MG63 (cell line): ENCODE measurements around the gene TMEM164. TPM values are rescaled to one million over a fixed set of nuclear protein-coding genes. Genes with fewer than 3 reads are reported as not detected.
"Not testable (repeated sequence)": the region's sequence is repeated elsewhere in the genome, so short reads cannot be mapped to it uniquely, and the experiment has no call there.

Experiments
- DNase-seq: peaks from one replicate; pipeline ENCODE4 v3.0.0-alpha.2; 2020
- H3K27me3 ChIP-seq: fragments of 250-450 bp; sonication (Bioruptor Pico); 2 replicates; pipeline ENCODE4 v1.5.1; 2020; ENCODE audit warnings: mild to moderate bottlenecking, moderate library complexity
- H3K36me3 ChIP-seq: fragments of 250-450 bp; sonication (Bioruptor Pico); 2 replicates; pipeline ENCODE4 v1.5.1; 2020; ENCODE audit warnings: mild to moderate bottlenecking, moderate library complexity
- H3K4me3 ChIP-seq: fragments of 250-450 bp; sonication (Bioruptor Pico); 2 replicates; pipeline ENCODE4 v1.5.1; 2020; ENCODE audit warnings: mild to moderate bottlenecking, moderate library complexity
- H3K9me3 ChIP-seq: fragments of 250-450 bp; sonication (Bioruptor Pico); 2 replicates; pipeline ENCODE4 v1.5.1; 2020; ENCODE audit warnings: mild to moderate bottlenecking, moderate library complexity
- total RNA-seq: library from RNA; depleted of rRNA; stranded (reverse); fragments of >200 nt; shearing (Covaris generic); gene quantifications from 2 replicates; pipeline ENCODE4 v1.2.3, GENCODE V29; 2014; ENCODE audit warnings: low replicate concordance

The TMEM164 gene
- total RNA-seq, 1 experiment from 2014 or later = 19.6 TPM

DNA sequence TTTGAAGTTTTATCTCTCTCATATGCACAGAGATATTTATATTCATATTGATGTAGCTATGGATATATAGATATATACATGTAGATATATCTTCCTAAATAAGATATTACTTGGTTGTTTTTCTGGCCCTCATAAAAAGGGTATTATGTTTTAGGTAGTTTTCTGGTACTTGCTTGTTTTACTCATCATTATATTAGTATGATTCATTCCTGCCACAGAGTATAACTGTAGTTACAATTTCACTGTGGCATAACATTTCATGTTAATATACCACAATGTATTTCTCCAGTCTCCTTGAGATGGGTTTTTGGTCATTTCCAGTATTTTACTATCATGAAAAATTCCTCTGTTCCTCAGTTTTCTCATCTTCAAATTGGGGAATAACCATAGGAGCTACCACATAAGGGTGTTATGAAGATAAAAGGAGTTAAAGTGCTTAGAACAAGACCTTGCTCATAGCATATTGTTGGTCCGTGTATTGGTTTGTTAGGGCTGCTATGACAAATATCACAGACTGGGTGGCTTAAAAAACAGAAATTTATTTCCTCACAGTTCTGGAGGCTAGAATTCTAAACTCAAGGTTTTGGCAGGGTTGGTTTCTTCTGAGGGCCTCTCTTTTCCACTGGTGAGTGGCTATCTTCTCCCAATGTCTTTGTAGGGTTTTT, 129.7 kb downstream of the TMEM164 start:
- Histone ChIP-seq H3K9me3 (no peaks in the 10 kb centered on the region), H3K27me3 (no peaks in the 10 kb centered on the region), H3K4me3 (no peak overlapping the region), H3K36me3 (no peaks in the 10 kb centered on the region)
- no peak for DNase-seq

DNA sequence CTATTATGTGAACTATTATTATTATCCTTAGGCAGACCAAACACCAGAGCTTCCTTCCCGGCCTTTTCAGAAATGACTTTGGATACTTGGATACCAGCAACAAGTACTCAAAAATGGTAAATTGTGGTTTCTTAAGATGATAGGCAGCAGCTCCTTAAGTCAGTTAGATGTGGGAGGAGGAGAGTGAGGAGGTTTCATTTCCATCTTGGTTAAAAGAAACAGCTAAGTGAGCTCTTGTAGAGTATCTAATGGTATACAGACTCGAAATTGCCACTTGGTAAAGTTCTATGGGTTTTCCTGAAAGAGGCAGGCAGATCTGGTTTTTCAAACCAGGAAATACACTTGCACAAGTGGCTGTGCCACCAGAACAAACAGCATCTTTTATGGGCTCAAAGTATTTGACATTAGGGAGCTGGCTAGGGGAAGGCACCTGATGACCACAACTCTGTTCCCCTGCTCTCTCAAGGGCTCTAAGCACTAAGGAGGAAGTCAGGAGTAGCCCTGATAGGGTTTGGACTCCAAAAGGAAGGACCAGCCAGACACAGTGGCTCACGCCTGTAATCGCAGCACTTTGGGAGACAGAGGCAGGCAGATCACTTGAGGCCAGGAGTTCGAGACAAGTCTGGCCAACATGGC, 130.9 kb downstream of the TMEM164 start:
- DNase-seq = no peak
- H3K27me3 ChIP-seq = no peaks in the 10 kb centered on the region
- no peaks in the 10 kb centered on the region for H3K9me3 ChIP-seq

DNA sequence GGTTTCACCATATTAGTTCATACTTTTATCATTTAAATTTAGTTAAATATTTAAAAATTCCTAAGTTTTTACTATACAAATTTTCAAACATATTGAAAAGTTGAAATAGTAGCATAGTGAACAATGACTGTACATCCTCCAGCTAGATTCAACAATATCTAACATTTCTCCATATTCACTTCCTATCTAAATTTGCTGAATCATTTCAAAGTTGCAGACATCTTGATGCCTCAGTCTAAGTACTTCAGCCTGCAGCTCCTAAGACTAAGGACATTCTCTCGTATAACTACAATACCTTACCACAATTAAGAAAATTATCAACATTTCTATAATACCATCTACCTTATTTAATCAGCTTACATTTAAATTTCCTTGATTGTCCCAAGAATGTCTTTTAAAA, 132.7 kb downstream of the TMEM164 start:
- DNase-seq = no peak
- H3K9me3 ChIP-seq = no peaks in the 10 kb centered on the region
- no peaks in the 10 kb centered on the region for H3K36me3 ChIP-seq
- H3K4me3 ChIP-seq = no peak overlapping the region
- H3K27me3 ChIP-seq = no peaks in the 10 kb centered on the region

More for the DNA sequence above, 130.9 kb downstream of the TMEM164 start:
- Histone ChIP-seq H3K4me3 (no peak overlapping the region), H3K36me3 (no peaks in the 10 kb centered on the region)

DNA sequence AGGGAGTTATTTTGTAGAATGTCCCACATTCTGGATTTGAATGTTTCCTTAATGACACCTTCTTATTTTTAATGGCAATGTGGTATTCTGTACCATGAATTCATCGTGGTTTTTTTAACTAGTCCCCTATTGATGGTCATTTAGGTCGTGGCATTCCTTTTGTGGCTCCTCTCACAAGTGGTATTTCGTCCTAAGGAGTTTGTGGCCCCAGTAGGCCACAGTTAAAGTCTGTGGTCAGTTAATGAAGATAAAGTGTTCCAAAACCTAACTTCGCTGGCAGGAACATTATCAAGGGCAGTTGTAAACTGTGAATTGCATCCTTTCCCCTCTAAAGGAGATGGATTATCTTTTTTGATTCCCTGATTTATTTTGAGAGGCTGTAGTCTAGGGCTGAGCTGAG, 133.2 kb downstream of the TMEM164 start:
- no peaks in the 10 kb centered on the region for H3K9me3 ChIP-seq
- H3K4me3 ChIP-seq = no peak overlapping the region
- DNase-seq = no peak
- H3K36me3 ChIP-seq = no peaks in the 10 kb centered on the region
- H3K27me3 ChIP-seq = no peaks in the 10 kb centered on the region

DNA sequence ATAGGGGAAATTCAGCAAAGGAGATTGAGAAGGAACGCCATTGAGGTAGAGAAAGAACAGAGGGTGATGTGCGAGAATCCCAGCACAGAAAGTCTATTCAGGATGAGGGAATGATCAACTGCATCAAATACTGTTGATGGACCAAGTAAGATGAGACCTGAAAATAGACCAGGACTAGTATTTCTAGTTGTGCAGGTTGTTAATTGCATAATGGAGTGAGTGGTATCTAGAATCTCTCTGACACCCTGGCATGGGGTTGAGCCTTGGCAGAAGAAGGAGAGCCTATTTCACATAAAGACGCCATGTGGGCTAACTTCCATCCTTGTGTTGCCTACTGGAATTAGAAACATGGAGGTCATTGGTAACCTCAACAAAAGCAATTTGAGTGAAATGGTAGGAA, 135.6 kb downstream of the TMEM164 start:
- Histone ChIP-seq H3K9me3 (no peaks in the 10 kb centered on the region), H3K36me3 (no peaks in the 10 kb centered on the region), H3K4me3 (no peak overlapping the region), H3K27me3 (no peaks in the 10 kb centered on the region)
- DNase-seq = no peak

DNA sequence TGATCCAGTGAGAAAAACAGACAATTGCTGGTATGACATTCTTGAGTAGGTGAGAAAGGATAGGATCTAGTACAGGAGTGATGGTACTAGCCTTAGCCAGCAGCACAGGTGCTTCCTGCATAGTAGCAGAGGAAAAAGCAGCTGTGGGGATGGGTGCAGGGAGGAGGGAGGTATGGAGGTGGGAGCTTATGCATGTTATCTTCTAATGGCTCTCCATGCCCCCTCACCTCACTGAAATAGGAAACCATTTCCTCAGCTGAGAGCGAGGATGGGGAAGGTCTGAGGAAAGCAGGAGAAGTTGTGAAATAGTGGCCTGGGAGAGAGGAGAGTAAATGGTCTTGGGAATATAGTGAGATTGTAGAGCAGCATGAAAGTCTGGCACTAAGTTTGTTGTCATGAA, 136.3 kb downstream of the TMEM164 start:
- no peaks in the 10 kb centered on the region for H3K9me3 ChIP-seq
- DNase-seq = no peak
- H3K4me3 ChIP-seq = no peak overlapping the region
- no peaks in the 10 kb centered on the region for H3K27me3 ChIP-seq
- H3K36me3 ChIP-seq = no peaks in the 10 kb centered on the region

DNA sequence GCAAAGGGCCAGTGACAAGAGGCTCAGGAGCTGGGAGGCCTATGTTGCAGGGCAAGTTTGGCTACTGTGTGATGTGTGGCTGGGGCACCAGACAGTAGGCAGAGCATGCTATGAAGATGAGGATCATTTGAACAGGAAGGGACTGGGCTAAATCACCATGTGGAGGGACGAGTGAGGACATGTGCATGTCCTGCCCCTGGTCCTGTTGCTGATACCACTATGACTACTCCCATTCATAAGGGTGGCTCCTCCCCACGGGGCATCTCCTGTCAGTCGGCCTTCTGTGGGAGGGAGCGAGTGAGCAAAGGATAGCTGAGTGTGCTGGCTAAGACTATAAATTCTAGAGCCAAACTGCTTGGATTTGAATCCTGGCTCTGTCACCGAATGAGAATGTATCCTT, 139.2 kb downstream of the TMEM164 start:
- DNase-seq = peak; percentile 55
- Histone ChIP-seq H3K9me3 (no peaks in the 10 kb centered on the region), H3K4me3 (no peak overlapping the region), H3K27me3 (no peaks in the 10 kb centered on the region), H3K36me3 (no peaks in the 10 kb centered on the region)

DNA sequence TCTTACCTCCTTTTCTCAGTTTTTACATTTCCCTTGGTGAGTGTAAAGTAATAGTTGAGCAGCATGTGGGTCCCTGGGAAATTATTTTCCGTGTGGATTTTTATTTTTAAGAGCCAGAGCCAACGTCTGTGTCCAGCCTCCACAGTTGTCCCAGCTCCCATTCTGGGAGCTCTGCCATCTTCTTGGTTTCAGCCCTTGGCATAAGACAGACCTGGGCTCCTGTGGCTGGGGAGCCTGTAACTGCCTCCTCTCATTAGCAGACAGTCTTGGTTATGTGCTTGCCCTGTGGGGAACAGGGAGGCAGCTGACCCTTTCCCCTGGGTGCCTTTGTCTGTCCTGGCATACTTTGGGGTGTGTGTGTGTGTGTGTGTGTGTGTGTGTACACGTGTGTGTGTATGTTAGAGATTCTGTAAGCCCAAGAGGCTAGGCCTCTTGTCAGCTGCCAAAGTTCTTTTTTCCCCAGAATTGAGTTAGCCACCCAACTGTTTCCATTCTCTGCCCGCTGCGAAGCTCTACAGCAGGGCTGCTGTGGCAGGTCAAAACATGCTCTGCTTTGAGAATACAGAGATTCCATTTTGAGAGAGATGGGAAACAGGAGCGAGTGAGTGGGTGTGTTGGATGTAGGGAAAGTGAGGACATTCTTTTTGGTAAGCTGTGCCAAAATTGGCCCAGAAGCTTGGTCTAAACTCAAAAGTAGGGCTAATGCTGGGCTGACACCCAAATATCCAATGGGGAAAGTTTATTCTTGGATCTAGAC, 140.7 kb downstream of the TMEM164 start:
- DNase-seq = peak; percentile 13
- no peak overlapping the region for H3K4me3 ChIP-seq
- H3K9me3 ChIP-seq = no peaks in the 10 kb centered on the region
- H3K27me3 ChIP-seq = no peaks in the 10 kb centered on the region
- no peaks in the 10 kb centered on the region for H3K36me3 ChIP-seq

DNA sequence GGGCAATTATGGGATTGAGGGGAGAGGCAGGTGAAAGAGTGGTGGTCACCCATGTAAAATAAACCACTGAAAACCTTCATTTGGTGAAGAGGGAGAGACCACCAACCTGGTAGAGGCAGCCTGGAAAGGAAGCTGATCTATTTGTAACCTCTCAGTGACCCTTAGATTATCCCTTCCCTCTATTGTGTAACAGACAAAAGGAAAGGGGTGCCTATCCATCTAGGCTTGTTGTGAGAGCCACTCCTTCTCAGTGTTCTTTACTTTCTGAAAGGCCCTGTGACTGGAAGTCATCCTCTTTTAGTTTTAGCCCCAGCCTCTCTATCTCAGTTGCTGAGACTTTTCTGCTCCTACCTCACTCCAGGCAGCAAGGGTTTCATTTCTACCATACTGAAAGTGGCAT, 142.4 kb downstream of the TMEM164 start:
- no peaks in the 10 kb centered on the region for H3K27me3 ChIP-seq
- no peaks in the 10 kb centered on the region for H3K9me3 ChIP-seq
- H3K4me3 ChIP-seq = no peak overlapping the region
- DNase-seq = no peak
- H3K36me3 ChIP-seq = no peaks in the 10 kb centered on the region

DNA sequence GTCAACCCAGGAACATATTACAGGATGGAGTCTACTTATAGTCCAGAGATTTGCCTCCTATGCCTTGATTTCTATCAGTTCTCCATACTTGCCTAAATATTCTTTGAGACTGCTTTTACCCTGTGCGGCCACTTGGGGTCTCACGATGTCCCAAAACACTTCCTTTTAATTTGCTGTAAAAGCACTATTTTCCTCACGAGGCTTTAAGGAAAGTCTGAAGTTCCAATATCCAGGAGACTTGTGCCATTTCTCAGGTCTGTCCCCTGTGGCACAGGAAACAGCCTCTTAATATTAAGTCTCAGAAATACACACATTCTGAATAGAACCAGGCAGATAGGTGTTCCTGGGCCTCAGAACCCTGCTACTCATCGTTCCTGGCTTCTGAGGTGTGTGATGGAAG, 142.9 kb downstream of the TMEM164 start:
- DNase-seq = no peak
- Histone ChIP-seq H3K9me3 (no peaks in the 10 kb centered on the region), H3K36me3 (no peaks in the 10 kb centered on the region), H3K27me3 (no peaks in the 10 kb centered on the region), H3K4me3 (no peak overlapping the region)

DNA sequence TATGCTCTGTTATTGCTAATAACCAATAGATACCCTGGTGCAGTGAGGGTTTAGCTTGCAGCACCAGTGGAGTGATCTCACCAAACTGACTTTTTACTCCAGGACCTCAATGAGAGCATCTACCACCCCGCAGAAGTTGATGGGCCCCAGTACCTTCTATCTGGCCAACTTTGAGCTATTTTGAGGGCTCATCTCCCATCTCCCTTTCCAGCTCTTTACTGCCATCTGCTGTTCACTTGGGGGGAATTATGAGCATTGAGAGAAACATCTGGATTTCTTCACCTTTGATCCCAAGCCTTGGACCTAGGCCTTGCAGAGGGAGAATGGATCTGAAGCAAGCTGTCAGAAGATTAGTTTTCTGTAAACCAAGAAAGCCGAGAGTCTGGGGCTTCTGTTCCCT, 143.6 kb downstream of the TMEM164 start:
- Histone ChIP-seq H3K27me3 (no peaks in the 10 kb centered on the region), H3K4me3 (no peak overlapping the region), H3K9me3 (no peaks in the 10 kb centered on the region), H3K36me3 (no peaks in the 10 kb centered on the region)
- no peak for DNase-seq

DNA sequence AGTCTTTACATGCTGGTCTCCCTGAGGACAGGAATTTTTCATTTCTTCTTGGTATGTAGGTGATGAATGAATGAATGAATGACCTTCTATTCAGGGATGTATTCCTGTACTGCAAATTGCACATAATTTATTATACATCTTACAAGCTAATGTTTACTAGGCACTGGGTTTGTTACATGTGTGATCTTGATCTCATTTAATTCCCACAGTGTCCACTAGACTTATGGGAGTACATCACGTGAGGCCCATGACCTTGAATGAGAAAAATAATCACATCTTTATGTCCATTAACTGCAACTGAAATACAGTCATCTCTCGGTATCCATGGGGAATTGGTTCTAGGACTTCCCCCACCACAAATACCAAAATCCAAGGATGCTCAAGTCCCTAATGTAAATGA, 150.3 kb downstream of the TMEM164 start:
- Histone ChIP-seq H3K4me3 (no peak overlapping the region), H3K9me3 (no peaks in the 10 kb centered on the region), H3K36me3 (no peaks in the 10 kb centered on the region), H3K27me3 (no peaks in the 10 kb centered on the region)
- no peak for DNase-seq

DNA sequence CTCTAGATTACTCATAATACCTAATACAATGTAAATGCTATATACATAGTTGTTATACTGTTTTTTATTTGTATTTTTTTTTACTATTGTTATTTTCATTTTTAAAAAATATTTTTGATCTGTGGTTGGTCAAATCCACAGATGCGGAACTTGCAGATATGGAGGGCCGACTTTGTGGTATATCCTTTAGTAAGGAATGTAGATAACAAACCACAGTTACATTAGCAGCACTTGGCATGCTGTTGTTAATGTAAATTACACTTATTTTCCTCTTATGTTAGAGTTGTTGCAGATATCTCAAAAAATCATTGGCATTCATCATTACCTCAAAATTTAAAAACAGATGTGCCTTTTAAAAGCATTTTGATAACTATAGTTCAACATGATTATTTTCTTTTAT, 151.0 kb downstream of the TMEM164 start:
- Histone ChIP-seq H3K9me3 (no peaks in the 10 kb centered on the region), H3K4me3 (no peak overlapping the region), H3K27me3 (no peaks in the 10 kb centered on the region), H3K36me3 (no peaks in the 10 kb centered on the region)
- no peak for DNase-seq

DNA sequence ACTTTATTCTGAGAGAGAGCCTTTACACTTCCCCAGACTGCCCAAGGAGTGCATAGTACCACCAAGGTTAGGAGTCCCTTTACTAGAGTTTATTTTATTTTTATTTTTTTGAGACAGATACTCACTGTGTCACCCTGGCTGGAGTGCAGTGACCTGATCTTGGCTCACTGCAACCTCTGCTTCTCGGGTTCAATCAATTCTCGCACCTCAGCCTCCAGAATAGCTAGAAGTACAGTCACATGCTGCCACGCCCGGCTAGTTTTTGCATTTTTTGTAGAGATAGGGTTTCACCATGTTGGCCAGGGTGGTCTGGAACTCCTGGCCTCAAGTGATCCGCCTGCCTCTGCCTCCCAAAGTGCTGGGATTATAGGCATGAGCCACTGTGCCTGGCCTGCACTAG, 151.4 kb downstream of the TMEM164 start:
- not testable (repeated sequence) for DNase-seq

DNA sequence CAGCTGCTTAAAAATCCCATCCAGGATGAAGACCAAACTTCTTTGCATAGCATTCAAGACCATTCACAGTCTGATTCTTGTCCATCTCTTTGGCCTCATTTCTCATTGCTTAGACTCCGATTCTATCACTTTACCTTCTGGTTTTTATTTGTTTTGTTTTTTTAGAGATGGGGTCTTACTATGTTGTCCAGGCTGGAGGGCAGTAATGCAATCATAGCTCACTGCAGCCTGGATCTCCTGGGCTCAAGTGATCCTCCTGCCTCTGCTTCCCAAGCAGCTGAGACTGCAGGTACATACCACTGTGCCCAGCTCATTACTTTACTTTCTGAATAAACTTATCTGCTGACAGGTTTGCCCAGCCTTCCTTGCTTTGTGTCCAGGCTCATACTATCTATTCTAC, 152.8 kb downstream of the TMEM164 start:
- Histone ChIP-seq H3K36me3 (no peaks in the 10 kb centered on the region), H3K9me3 (no peaks in the 10 kb centered on the region), H3K27me3 (no peaks in the 10 kb centered on the region), H3K4me3 (no peak overlapping the region)
- no peak for DNase-seq

More for the DNA sequence above, 151.4 kb downstream of the TMEM164 start:
- H3K4me3 ChIP-seq, H3K27me3 ChIP-seq, H3K9me3 ChIP-seq, H3K36me3 ChIP-seq: not testable (repeated sequence)

DNA sequence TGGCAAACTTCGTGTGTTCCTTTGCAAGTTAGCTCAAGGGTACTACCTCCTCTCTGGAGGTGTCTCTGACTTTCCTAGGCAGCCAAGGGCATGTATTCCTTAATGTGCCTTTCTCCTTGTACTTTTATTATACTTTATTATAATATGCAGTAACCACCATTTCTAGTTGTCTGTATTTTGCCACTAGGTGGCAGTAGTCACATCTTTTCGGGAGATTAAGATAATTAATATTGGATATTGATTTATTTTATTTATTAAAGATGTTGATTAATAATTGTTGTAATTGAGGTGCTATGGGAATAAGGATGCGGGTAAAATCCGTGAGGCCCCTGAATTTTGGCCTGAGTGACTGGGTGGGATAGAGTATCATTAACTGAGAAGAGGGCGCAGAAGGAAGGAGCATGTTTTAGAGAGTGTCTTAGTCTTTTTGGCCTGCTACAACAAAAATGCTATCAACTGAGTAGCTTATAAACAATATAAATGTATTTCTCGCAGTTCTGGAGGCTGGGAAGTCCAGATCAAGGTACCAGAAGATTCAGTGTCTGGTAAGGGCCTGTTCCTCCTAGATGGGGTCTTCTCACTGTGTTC, 153.3 kb downstream of the TMEM164 start:
- DNase-seq = no peak
- no peaks in the 10 kb centered on the region for H3K9me3 ChIP-seq
- H3K4me3 ChIP-seq = no peak overlapping the region

DNA sequence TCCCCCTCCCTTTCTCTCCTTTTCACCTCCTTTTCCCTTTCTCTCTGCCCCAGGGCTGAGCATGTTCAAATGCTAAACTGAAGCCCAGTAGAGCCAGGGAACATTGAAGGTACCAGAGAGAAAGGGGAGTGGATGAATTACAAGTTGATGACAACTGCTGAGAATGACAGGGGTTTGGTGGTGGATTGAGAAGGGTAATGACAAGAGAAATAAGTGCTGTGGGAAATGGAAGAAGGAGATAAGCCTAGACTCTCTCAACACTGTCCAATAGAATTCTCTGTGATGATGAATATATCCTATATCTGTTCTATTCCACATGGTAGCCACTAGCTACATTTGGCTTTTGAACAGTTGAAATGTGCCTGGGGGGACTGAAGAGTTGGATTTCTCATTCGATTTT, 154.5 kb downstream of the TMEM164 start:
- no peak for DNase-seq
- H3K36me3 ChIP-seq = no peaks in the 10 kb centered on the region
- no peaks in the 10 kb centered on the region for H3K9me3 ChIP-seq
- H3K4me3 ChIP-seq = no peak overlapping the region
- no peaks in the 10 kb centered on the region for H3K27me3 ChIP-seq

More for the DNA sequence above, 153.3 kb downstream of the TMEM164 start:
- Histone ChIP-seq H3K27me3 (no peaks in the 10 kb centered on the region), H3K36me3 (no peaks in the 10 kb centered on the region)
